ENCODE results near the gene IQCK. TPM values are rescaled to one million over a fixed set of nuclear protein-coding genes. Genes with fewer than 3 reads are reported as not detected.

IQCK gene
- polyA plus RNA-seq, 1 experiment, result 4.5 TPM

- DNase-seq (ENCODE audit: low read depth), result no peak
- CTCF ChIA-PET, result interaction anchor here (0.5 to 1.1 kb wide), 2 partner anchors 47 to 101 kb away, joined by 3 to 4 read pairs; no protein-coding TSS in a partner anchor
Measured at GRCh38 chr16:19853132-19853741, 135.2 kb downstream of the IQCK start.

DNA sequence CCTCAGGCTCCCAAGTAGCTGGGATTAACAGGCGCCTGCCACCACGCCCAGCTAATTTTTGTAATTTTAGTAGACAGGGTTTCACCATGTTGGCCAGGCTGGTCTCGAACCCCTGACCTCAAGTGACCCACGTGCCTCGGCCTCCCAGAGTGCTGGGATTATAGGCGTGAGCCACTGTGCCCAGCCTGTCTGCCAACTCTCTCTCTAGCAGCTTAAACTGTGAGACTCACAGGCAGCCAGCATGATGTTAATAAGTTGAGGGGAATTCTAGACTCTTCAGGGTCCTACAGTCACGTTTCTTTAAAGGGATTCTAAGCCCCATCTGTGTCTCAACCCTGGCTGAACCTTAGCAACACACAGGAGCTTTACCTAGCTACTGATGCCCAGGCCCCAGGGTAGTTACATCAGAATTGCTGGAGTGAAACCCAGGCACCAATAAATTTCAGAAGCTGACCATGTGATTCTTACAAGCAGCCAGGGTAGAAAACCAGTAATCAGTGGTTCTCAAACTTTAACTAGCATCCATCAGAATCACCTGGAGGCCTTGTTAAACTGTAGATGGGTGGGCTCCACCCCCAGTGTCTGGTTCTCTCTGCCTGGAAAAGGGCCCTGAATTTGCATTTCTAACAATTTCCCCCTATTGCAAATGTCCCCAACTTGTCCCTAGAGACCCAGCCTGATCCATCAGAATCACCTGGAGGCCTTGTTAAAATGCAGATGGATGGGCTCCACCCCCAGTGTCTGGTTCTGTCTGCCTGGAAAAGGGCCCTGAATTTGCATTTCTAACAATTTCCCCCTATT is 135.9 kb downstream of the IQCK start:
- POLR2A ChIA-PET, result no interaction called here
- DNase-seq (ENCODE audit: low read depth), result no peak
- TF ChIP-seq, protein P1, sequence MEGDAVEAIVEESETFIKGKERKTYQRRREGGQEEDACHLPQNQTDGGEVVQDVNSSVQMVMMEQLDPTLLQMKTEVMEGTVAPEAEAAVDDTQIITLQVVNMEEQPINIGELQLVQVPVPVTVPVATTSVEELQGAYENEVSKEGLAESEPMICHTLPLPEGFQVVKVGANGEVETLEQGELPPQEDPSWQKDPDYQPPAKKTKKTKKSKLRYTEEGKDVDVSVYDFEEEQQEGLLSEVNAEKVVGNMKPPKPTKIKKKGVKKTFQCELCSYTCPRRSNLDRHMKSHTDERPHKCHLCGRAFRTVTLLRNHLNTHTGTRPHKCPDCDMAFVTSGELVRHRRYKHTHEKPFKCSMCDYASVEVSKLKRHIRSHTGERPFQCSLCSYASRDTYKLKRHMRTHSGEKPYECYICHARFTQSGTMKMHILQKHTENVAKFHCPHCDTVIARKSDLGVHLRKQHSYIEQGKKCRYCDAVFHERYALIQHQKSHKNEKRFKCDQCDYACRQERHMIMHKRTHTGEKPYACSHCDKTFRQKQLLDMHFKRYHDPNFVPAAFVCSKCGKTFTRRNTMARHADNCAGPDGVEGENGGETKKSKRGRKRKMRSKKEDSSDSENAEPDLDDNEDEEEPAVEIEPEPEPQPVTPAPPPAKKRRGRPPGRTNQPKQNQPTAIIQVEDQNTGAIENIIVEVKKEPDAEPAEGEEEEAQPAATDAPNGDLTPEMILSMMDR (IDR thresholded peaks at IDR 0.05; ENCODE audit: insufficient read depth, low read depth, low read length), result no peak
- H3K27me3 ChIP-seq (ENCODE audit: control insufficient read depth, insufficient read depth, low read length), result no peaks in the 10 kb centered on the region
- no peaks in the 10 kb centered on the region for H3K36me3 ChIP-seq (ENCODE audit: control insufficient read depth, insufficient read depth, low read length)
- no peak overlapping the region for H3K4me3 ChIP-seq (ENCODE audit: low read depth, low read length)
- CTCF ChIA-PET, result interaction anchor here (0.5 to 1.1 kb wide), 2 partner anchors 47 to 102 kb away, joined by 3 to 4 read pairs; no protein-coding TSS in a partner anchor

More at GRCh38 chr16:19853132-19853741, 135.2 kb downstream of the IQCK start:
- POLR2A ChIA-PET, result no interaction called here
- Histone ChIP-seq H3K36me3 (ENCODE audit: control insufficient read depth, insufficient read depth, low read length) (no peaks in the 10 kb centered on the region), H3K27me3 (ENCODE audit: control insufficient read depth, insufficient read depth, low read length) (no peaks in the 10 kb centered on the region), H3K4me3 (ENCODE audit: low read depth, low read length) (no peak overlapping the region)
- TF ChIP-seq, protein P1 (IDR thresholded peaks at IDR 0.05; ENCODE audit: insufficient read depth, low read depth, low read length), result no peak

GRCh38 chr16:19854543-19854876 is 136.4 kb downstream of the IQCK start:
- ChIA-PET POLR2A (no interaction called here), CTCF (no interaction called here)
- H3K36me3 ChIP-seq (ENCODE audit: control insufficient read depth, insufficient read depth, low read length), result no peaks in the 10 kb centered on the region
- no peak for DNase-seq (ENCODE audit: low read depth)
- no peak overlapping the region for H3K4me3 ChIP-seq (ENCODE audit: low read depth, low read length)
- TF ChIP-seq, protein P1 (IDR thresholded peaks at IDR 0.05; ENCODE audit: insufficient read depth, low read depth, low read length), result no peak
- no peaks in the 10 kb centered on the region for H3K27me3 ChIP-seq (ENCODE audit: control insufficient read depth, insufficient read depth, low read length)

- Histone ChIP-seq H3K4me3 (ENCODE audit: low read depth, low read length) (no peak overlapping the region), H3K36me3 (ENCODE audit: control insufficient read depth, insufficient read depth, low read length) (no peaks in the 10 kb centered on the region), H3K27me3 (ENCODE audit: control insufficient read depth, insufficient read depth, low read length) (no peaks in the 10 kb centered on the region)
- CTCF ChIA-PET, result no interaction called here
- TF ChIP-seq, protein P1 (IDR thresholded peaks at IDR 0.05; ENCODE audit: insufficient read depth, low read depth, low read length), result no peak
- DNase-seq (ENCODE audit: low read depth), result no peak
- POLR2A ChIA-PET, result no interaction called here
Measured at GRCh38 chr16:19856120-19856519, 138.0 kb downstream of the IQCK start.

GRCh38 chr16:19857593-19858339 is 139.7 kb downstream of the IQCK start:
- CTCF ChIA-PET, result interaction anchor here (1.3 kb wide), 1 partner anchor 29 kb away, joined by 4 read pairs; no protein-coding TSS in a partner anchor
- DNase-seq (ENCODE audit: low read depth), result no peak
- H3K27me3 ChIP-seq (ENCODE audit: control insufficient read depth, insufficient read depth, low read length), result no peaks in the 10 kb centered on the region
- H3K36me3 ChIP-seq (ENCODE audit: control insufficient read depth, insufficient read depth, low read length), result no peaks in the 10 kb centered on the region
- TF ChIP-seq, protein P1 (IDR thresholded peaks at IDR 0.05; ENCODE audit: insufficient read depth, low read depth, low read length), result no peak
- POLR2A ChIA-PET, result no interaction called here
- H3K4me3 ChIP-seq (ENCODE audit: low read depth, low read length), result no peak overlapping the region

Measured in BJ (cell line).